Pancreas (tissue), 10 donors: Measurements from ENCODE around the gene WWTR1. TPM values are rescaled to one million over a fixed set of nuclear protein-coding genes. Genes with fewer than 3 reads are reported as not detected.

Source experiments
- ATAC-seq, 4 donors: fragments of 200-7000 bp; cut with Tn5 transposase; one replicate each; pipeline versions ENCODE4 v1.8.0 to v1.9.1; 2020; ENCODE audit warnings: mild to moderate bottlenecking in 4 of 4, moderate library complexity in 4 of 4
- DNase-seq, 6 donors: peaks; one replicate each; pipeline ENCODE4 v3.0.0-alpha.2; 2020
- FAIRE-seq: peaks from 2 replicates; lab custom pipeline; 2012; peaks lifted over from hg19 to GRCh38; lab: Jason Lieb, UNC
- H3K27ac ChIP-seq, 4 donors: fragments of 200-600 bp; sonication (generic); 1 replicate in 3 of 4; 2 replicates in 1 of 4; pipeline versions ENCODE4 v1.5.0 to v1.8.0; 2020
- H3K27me3 ChIP-seq, 4 donors: fragments of 200-600 bp; one replicate each; pipeline ENCODE4 v1.8.0; 2021
- H3K36me3 ChIP-seq, 3 donors: fragments of 200-600 bp; sonication (generic) in 1 of 3; one replicate each; pipeline versions ENCODE4 v1.5.0 to v1.8.0; 2020 to 2021
- H3K4me1 ChIP-seq, 3 donors: fragments of 200-600 bp; one replicate each; pipeline ENCODE4 v1.8.0; 2021
- H3K4me3 ChIP-seq, 4 donors: fragments of 200-600 bp; sonication (generic) in 2 of 4; one replicate each; pipeline versions ENCODE4 v1.5.0 to v1.8.0; 2020 to 2021
- H3K9me3 ChIP-seq, 4 donors: fragments of 200-600 bp; one replicate each; pipeline ENCODE4 v1.8.0; 2021
- CTCF ChIP-seq, 4 donors: fragments of 200-600 bp; sonication (generic) in 3 of 4; IDR thresholded peaks; one replicate each; pipeline versions ENCODE4 v1.5.0 to v1.8.0; 2021; ENCODE audit warnings: antibody characterized with exemption in 4 of 4
- WGBS, 2 donors: extraction: QIAGEN DNeasy Blood & Tissue Kit; methylation state at CpG; one replicate each; pipeline ENCODE4 v1.1.7; 2013; 5-methylcytosine and 5-hydroxymethylcytosine counted together
- intact Hi-C, 3 donors: fragments of 100-400 bp; cut with DNase I; formaldehyde crosslinking; loops; one replicate each; pipeline versions ENCODE4 v1.11.1 to v1.14.2; 2022
- polyA plus RNA-seq, 2 donors: library from polyadenylated mRNA; stranded (reverse); fragments of 200-250 nt; gene quantifications; one replicate each; pipeline ENCODE4 v1.2.3, GENCODE V29; 2013
- total RNA-seq, 6 donors: library from RNA; stranded (reverse); fragmentation: NEBNext Ultra II Directional in 4 of 6; extraction: Animal tissue kit (Norgen Biotek cat#: 25700) in 4 of 6; gene quantifications; one replicate each; pipeline versions ENCODE4 v1.2.1 to v1.2.4, GENCODE V29; 2021 to 2023
- donor health status: healthy with polysubstance abuse.
- donor health status: DM: no; HTN: no; CAD: no; lungs with moderate emphysema.
- donor health status: DM: no; HTN: no; CAD: no.
- donor health status: control.
- donor health status: control.
- donor health status: Bipolar disorder and iron deficiency.
- donor health status: DM: yes; HTN: yes; CAD: no.
- donor health status: DM: no; HTN: no; CAD: no.
- donor health status: DM: no; HTN: no; CAD: no.
- donor health status: DM: yes; HTN: yes; CAD: no.

The WWTR1 gene
- total and polyA plus RNA-seq, 8 donors, result 18.9 to 47.0 (median 23.7) TPM

GRCh38 chr3:149609595-149609994, 48.2 kb downstream of the WWTR1 start:
- FAIRE-seq (no peak), DNase-seq (no peak), ATAC-seq (no peak)
- no peaks in the 10 kb centered on the region for H3K36me3 ChIP-seq
- no peak for TF ChIP-seq CTCF (IDR thresholded peaks at IDR 0.05)
- H3K4me1 ChIP-seq, result no peaks in the 10 kb centered on the region
- no peaks in the 10 kb centered on the region for H3K27me3 ChIP-seq
- 32 to 36% methylated on average over 4 of the region's 4 CpGs for WGBS, 2 donors
- no peaks in the 10 kb centered on the region for H3K9me3 ChIP-seq
- peak overlapping the region in 2 of 4 donors; percentile 19 to 29 for H3K27ac ChIP-seq
- H3K4me3 ChIP-seq, result no peak overlapping the region
- intact Hi-C loops, result no loop called here

- H3K9me3 ChIP-seq, result no peaks in the 10 kb centered on the region
- no peak for ATAC-seq
- intact Hi-C loops, result no loop called here
- no peak overlapping the region for H3K4me3 ChIP-seq
- H3K27ac ChIP-seq, result peak overlapping the region in 2 of 4 donors; percentile 19 to 29
- H3K36me3 ChIP-seq, result no peaks in the 10 kb centered on the region
- WGBS, 2 donors, result 76 to 81% methylated on average over 3 of the region's 3 CpGs
- H3K27me3 ChIP-seq, result no peaks in the 10 kb centered on the region
- no peak for FAIRE-seq
- TF ChIP-seq CTCF (IDR thresholded peaks at IDR 0.05), result no peak
- DNase-seq, result no peak
- H3K4me1 ChIP-seq, result peaks cover 0 to 4% (median under 1%) of the 10 kb centered on the region in 3 donors
Observed at GRCh38 chr3:149608987-149609386, 48.8 kb downstream of the WWTR1 start.

GRCh38 chr3:149605902-149606301, 51.9 kb downstream of the WWTR1 start:
- peaks cover 0 to 7% (median 4%) of the 10 kb centered on the region in 3 donors for H3K4me1 ChIP-seq
- WGBS, 2 donors, result 89 to 94% methylated on average over 2 of the region's 2 CpGs
- H3K4me3 ChIP-seq, result no peak overlapping the region
- ATAC-seq (no peak), FAIRE-seq (no peak), DNase-seq (no peak)
- H3K27me3 ChIP-seq, result no peaks in the 10 kb centered on the region
- peak overlapping the region in 1 of 4 donors; percentile 7 for H3K27ac ChIP-seq
- H3K9me3 ChIP-seq, result no peaks in the 10 kb centered on the region
- H3K36me3 ChIP-seq, result no peaks in the 10 kb centered on the region
- TF ChIP-seq CTCF (IDR thresholded peaks at IDR 0.05), result no peak
- intact Hi-C loops, result no loop called here

GRCh38 chr3:149604125-149604875, 53.5 kb downstream of the WWTR1 start:
- Histone ChIP-seq H3K27ac (peak overlapping the region in 1 of 4 donors; percentile 36), H3K36me3 (no peaks in the 10 kb centered on the region), H3K4me1 (peaks cover 0 to 8% (median 7%) of the 10 kb centered on the region in 3 donors), H3K4me3 (no peak overlapping the region), H3K27me3 (no peaks in the 10 kb centered on the region), H3K9me3 (no peaks in the 10 kb centered on the region)
- TF ChIP-seq CTCF (IDR thresholded peaks at IDR 0.05), result no peak
- 73 to 78% methylated on average over 4 of the region's 4 CpGs for WGBS, 2 donors
- FAIRE-seq (no peak), DNase-seq (no peak), ATAC-seq (no peak)
- intact Hi-C loops, result no loop called here
